HG03432 (cell line): ENCODE results near the gene HS3ST1.
A peak's percentile ranks its signal among the peaks of the same experiment; 100 is the strongest.
"Not testable (repeated sequence)": the region's sequence is repeated elsewhere in the genome, so short reads cannot be mapped to it uniquely, and the experiment has no call there.

Source experiments
- ATAC-seq: cut with Tn5 transposase; IDR thresholded peaks from one replicate; pipeline ENCODE4 v1.9.1; 2021; ENCODE audit warnings: mild to moderate bottlenecking, moderate library complexity; ENCODE audit not compliant: unreplicated experiment

HS3ST1 gene

DNA sequence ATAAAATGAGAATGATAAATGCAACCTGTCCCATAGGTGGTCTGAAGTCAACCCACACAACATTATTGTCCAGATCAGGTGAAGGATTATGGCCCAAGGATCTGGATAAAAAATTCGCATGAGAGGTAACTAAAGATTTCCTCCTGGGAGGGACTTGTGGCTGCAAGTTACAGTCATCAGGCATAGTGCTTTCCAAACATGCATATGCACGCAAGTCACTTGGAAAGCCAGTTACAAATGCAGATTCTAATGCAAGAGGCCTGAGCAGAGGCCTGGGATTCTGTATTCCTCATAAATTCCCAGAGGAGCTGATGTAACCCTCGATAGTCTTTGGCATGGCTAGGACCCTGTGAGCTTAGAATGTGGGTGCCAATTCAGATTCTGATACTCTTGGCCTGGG lies 21.1 kb downstream of the HS3ST1 start:
- ATAC-seq = no peak

DNA sequence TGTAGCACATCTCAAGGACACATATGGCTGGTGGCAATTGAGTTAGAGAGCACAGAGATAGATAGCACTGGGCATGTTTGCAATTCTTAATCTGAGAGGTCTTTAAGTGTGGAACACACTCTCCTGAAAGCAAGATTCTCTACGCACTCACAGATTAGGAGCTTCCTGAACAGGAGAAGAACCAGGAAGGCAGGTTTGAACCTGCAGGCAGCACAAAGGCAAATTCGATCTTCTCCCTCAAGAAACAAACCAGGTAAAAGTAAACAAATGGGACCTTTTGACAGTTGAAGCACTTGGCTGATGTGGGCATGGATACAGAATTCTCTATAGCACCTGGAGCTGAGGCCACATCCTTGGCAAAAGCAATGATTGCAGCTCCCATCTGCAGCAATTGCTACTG lies 24.3 kb downstream of the HS3ST1 start:
- no peak for ATAC-seq

DNA sequence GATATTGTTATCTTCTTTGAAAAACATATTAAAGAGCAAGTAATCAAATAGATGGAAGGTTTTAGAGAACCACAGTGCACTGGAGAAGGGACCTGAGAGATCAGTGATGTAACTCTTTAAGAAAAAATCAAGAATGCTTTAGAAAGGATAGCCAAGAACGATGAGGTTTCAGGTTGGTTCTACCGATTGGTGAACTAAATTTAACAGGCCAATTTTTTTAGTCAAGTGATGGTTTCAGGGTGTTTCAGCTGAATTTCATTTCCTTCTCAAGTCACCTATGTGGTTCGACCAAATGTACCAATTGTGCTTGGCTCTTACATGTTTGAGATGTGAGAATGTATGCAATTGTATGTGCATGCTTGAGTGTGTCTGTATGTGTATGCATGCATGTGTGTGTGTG lies 26.5 kb downstream of the HS3ST1 start:
- peak; percentile 59 for ATAC-seq

DNA sequence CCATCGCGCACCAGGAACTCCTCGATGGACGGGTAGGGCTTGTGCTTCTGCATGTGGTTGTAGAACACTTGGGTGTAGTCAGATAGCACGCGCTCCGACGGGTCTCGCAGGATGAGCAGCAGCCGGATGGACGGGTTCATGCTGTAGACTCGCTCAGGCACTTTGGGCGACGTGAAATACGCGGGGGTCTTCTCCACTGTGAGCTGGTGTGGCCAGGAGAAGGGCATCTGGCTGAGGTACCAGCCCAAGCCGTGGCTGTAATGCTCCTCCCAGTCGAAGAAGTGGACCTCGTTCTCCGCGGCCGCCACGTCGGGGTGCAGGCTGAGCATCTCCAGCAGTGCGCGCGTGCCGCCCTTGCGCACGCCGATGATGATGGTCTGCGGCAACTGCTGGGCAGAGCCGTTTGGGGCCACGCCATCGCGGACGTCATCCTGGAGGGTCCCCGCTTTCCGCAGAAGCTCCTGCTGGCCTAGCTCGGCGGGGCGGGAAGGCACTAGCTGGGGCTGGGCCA lies 29.2 kb downstream of the HS3ST1 start:
- ATAC-seq = no peak

DNA sequence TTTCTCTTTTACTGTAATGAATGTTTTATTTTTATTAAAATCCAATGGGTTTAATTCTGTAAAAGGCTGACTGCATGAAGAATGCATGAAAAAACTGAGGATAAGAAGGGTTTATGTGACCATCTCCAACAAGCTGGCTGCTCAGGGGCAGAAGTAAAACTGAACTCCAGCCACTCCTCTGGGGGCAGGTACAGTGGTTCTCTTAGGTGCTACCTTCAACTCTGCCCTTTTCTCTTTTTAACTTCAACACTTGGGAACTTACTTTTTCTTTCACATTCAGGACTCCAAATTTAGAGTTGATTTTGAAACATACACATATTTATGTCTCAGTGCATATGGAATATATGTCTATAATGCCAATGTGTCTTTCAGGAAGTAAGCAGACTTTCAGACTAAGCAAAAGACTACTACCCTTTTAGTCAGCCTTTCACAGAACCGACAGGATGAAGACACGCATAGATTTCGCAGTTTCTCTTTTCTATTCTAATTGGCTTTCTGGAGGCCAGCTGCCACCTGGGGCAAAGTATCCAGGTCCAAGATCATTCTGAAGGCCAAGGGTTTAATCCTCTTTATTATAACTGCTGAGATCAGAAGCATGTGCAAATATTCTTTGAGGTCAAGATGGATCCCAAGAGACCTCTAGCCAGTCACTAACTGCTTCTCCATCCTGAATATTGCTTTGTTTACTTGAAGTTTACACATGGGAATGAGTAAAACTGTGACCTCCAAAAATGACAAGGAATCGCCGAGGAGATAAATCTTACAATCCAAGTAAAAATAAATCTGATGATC lies 30.7 kb downstream of the HS3ST1 start:
- peak; percentile 60 for ATAC-seq

DNA sequence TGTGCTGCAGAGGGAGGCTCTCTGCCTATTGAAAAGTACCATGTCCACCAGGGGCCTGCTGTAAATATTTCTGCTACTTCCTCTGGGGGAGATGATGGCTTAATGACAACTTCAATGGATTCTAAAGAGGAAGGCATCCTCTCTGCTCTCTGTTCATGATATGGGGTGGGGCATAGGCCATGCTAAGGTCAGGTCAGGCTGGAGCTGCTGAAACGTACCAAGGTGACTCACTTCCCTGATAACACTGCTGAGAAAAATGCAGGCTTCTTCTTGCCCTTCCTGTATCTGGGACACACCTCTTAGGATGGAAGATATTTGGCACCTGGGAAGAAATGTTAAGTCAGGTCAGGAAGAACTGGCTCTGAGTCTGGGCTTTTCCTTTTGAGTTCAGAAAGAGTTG lies 31.5 kb downstream of the HS3ST1 start:
- ATAC-seq = no peak

DNA sequence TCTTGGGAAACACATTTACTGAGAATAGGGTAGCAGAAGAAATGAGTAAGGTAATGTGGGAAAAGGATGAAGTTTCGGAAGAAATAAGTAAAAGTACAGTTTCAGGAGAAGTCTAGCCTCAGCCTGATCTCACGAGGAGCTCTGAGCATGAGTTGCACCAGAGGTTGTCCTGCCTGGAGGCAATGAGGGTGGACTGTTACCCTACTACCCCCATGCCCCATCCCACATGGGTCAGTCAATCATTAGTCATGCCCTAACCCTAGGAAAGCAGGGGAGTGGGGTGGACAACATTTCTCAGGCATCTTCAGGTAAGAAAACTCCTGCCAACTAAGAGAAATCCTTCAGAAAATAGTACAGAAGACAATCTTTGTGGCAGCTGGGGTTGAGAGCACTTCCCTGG lies 35.1 kb downstream of the HS3ST1 start:
- no peak for ATAC-seq

DNA sequence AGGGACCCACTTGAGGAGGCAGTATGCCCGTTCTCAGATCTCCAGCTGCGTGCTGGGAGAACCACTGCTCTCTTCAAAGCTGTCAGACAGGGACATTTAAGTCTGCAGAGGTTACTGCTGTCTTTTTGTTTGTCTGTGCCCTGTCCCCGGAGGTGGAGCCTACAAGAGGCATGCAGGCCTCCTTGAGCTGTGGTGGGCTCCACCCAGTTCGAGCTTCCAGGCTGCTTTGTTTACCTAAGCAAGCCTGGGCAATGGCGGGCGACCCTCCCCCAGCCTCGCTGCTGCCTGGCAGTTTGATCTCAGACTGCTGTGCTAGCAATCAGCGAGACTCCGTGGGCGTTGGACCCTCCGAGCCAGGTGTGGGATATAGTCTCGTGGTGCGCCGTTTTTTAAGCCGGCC lies 44.6 kb downstream of the HS3ST1 start:
- ATAC-seq = not testable (repeated sequence)

DNA sequence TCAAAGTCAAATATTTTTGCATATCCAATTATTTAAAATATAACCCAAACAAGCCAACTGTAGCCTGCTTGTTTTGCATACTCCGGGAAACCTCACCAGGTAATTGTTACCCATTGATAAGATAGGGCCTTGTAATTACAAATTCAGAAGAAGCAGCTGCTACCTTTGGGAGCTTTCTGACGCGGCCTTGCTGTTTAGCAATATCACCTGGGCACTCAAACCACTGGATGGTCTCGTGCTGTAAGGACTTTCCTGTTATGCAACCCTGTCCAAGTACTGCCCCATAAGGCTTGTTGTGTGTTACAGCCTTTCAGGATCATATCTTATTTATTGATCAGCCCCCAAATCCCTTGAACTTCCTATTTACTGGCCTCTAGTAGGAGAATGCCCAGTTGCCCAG lies 52.1 kb downstream of the HS3ST1 start:
- no peak for ATAC-seq

DNA sequence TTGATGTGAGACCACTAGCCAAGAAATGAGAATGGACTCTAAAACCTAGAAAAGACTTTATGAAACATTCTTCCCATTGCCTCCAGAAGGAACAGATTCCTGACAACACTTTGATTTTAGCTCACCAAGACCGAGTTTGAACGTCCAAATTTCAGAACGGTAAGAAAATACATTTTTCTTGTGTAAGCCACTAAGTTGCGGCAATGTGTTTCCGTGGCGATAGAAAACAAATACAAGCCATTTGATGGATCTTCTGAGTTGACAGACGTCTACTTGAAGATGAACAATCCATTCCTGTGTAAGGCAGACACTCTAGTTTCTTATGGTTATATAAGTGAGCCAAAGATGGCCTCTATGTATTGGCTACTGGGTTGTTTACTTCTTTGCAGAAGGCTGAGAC lies 52.5 kb downstream of the HS3ST1 start:
- ATAC-seq = no peak

DNA sequence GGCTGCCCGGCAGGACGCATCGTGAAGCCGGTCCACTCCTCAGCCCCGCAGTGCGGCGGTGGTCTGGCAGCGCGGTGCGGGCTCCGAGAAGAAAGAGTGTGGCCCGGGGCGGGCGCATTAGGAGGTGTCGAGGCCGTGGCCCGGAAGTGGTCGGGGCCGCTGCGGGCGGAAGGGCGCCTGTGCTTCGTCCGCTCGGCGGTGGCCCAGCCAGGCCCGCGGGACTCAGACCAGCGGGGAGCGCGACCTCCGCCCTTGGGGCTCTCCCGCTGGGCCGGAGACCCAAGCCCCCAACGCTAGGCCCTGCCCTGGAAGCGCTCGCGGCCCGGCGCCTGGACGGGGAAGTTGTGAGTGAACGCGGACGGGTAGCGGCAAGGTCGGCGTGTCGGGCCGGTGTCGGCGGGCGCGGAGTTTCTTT lies 60.0 kb downstream of the HS3ST1 start:
- ATAC-seq = no peak

DNA sequence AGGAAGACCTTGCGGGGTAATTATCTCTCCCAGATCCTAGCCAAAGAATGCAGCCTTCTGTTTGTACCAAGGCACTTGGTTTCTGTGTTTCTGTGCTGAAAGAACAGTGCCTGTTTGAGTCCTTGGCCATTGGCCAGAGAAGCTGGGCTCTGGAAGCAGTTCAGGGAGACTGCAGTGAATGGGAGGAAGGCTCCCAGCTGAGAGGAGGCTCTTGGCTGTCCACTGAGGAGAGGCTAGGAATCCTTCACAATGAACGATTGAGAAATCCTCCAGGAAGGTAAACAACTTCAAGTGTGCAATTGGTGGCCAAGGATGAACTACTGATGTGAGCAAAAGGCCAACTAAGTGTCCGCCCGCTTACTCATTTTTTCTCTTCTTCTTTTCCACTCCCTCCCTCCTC lies 61.3 kb downstream of the HS3ST1 start:
- no peak for ATAC-seq

DNA sequence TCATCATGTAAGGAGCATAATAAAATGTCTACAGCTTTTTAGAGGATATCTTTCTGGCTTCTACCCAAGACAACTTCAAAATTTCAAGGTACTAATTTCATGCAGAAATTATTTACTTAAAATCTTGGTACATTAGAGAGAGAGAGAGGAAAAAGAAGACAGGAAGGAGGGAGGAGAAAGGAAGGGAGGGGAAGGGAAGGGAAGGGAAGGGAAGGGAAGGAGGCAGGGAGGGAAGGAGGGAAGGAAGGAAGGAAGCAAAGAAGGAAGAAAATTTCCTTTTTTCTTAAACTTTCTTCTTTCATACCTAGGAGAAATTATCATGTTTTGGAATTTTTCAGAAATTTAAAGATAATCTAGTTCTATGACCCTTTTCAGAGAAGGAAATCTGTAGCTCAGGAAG lies 61.8 kb downstream of the HS3ST1 start:
- ATAC-seq = no peak

DNA sequence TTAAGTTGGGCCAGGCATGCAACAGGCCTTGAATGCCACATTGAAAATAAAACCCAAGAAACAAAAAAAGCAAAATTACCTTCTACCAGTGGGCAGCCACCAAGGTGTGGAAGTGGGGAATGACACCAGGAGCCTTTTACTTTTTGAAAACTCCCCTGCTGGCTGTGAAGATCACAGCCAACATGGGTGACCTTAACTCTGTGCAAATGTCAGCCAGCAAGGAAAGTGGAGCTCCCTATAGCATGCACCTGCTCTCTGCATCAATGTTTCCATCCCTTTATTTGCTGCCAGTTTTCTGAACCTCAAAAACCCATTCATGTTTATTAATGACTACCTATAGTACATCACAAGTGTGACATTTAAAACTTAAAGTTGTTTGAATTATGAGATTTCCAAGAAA lies 63.7 kb downstream of the HS3ST1 start:
- no peak for ATAC-seq

DNA sequence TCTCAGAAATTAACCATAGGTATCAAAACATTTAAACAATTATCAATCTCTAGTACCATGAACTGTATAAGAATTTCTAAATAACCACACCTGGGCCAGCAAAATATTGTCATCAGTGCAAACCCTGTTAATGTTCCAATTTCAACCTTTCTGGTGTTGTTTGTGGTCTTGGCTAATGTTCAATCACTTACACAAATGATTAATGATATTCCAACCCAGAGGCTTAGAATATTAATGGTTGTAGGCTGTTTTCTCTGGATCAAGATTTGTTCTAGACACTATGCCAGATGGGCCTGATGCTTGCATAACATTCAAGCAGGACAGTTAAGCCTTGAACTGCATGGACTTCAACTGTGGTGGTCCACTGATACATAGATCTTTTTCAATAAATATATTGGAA lies 69.1 kb downstream of the HS3ST1 start:
- ATAC-seq = no peak

DNA sequence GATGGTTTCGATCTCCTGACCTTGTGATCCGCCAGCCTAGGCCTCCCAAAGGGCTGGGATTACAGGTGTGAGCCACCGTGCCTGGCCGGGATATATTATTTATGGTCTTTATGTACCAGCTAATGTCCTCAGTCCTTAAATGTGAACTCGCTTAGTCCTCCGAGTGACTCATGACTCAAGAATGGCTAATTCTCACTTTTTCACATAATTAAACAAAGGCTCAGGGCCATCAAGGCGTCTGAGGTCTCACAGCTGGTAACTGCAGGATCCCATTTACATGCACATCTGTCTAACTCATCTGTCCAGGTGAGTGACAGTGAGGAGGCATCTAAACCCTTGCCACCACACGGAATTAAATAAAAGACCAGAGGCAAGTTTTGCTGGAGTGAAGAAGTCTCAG lies 73.5 kb downstream of the HS3ST1 start:
- ATAC-seq = no peak

DNA sequence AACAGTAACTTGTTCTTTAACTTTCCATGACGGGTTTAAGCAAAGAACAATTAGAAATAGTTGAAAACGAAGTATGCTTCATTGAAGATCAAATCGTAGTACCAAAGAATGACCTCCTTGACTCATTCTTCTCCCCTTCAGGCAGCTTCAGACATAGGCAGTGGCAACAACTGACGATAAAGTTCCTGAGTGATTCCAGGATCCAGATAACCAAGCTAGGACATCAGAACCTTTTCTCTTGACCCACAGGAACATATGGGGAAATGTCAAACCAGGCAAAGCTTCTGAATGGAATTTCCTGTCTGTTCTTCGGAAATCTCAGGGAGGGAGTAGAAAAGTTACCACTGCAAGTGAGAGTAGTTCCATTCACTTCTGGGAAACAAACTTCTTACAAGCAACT lies 74.2 kb downstream of the HS3ST1 start:
- no peak for ATAC-seq

DNA sequence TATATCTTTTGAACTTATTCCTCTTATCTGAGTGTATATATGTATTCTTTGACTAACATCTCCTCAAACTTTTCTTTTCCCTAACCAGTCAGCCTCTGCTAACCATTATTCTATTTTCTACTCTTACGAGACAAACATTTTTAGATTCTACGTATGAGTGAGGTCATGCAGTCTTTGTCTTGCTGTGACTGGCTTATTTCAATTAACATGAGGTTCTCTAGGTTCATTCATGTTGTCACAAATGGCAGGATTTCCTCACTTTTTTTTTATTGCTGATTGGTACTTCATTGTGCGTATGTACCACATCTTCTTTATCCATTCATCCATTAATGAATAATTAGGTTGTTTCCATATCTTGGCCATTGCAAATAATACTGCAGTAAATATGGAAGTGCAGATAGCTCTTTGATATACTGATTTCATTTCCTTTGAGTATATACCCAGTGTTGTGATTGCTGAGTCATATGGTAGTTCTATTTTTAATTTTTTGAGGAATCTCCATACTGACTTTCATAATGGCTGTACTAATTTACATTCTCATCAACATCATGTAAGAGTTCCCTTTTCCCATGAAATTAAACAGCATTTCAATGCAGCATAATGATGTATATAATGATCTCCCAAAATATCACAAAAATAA lies 80.1 kb downstream of the HS3ST1 start:
- no peak for ATAC-seq

DNA sequence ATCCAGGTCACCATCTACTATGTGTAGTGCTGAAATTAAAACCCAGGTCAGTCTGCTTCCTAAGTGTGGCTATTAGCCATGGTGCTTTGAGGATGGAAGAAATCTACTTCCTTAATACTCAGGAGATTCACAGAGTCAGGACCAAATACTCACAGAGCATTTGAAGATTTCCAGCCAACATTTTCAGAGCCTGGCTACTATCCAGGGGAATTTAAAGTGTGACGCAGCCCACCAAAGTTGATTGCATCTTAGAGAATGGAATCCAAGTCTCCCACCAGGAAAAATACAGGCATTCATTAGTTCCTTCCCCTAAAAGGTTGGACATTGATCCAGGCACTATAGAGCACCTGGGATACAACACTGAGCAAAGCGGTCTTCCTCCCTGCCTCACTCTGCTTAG lies 83.8 kb downstream of the HS3ST1 start:
- ATAC-seq = no peak

DNA sequence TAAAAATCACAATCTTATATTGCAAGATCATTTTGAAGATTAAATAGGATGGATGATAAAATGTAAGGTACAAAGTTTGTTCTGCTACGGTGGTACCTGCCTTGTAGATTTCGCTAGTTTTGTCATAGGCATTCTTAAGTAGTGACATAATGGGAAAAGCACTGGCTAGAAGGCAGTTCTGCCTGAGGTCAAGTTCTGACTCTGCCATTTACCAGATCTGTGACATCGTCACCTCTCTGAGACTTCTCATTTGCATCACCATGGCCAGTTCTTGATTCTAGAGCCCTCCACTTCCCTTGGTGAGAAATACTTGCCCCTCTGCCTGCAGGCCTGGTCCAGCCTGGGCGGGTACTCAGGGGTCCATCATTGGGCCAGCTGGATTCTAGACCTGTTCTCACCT lies 85.2 kb downstream of the HS3ST1 start:
- ATAC-seq = no peak
